Head of caudate nucleus (tissue), 42 donors: Measurements from ENCODE around the gene COG5.
"Not testable (repeated sequence)": the region's sequence is repeated elsewhere in the genome, so short reads cannot be mapped to it uniquely, and the experiment has no call there.

Experiments
- DNase-seq, 42 donors: peaks; one replicate each; pipeline versions ENCODE4 v3.0.0 to v3.0.0-alpha.2; 2020 to 2021; ENCODE audit warnings: mixed read lengths in 7 of 42
- intact Hi-C: fragments of 100-400 bp; cut with DNase I; formaldehyde crosslinking; loops from one replicate; pipeline ENCODE4 v1.15.0; 2022

COG5 gene

GRCh38 chr7:107581387-107582013 lies 17.8 kb upstream of the COG5 start:
- intact Hi-C loops, result loop anchor here (10.0 kb wide), 1 partner anchor 143 kb away; no protein-coding TSS in a partner anchor
- DNase-seq, result no peak

- no peak for DNase-seq
- intact Hi-C loops, result loop anchor here (10.0 kb wide), 1 partner anchor 144 kb away; no protein-coding TSS in a partner anchor
Measured at GRCh38 chr7:107580716-107581383, 17.1 kb upstream of the COG5 start.

GRCh38 chr7:107579885-107580715 lies 16.4 kb upstream of the COG5 start, which contains the start of gene BCAP29:
Gene BCAP29 (plus strand): TSS chr7:107580246. CDS start chr7:107580773, 527 bp downstream.
- DNase-seq, result peak; percentile 14 to 84 (median 70)
- intact Hi-C loops, result loop anchor here (10.0 kb wide), 1 partner anchor 145 kb away; no protein-coding TSS in a partner anchor

- intact Hi-C loops, result no loop called here
- DNase-seq, result no peak
Measured at GRCh38 chr7:107579554-107579884, 15.8 kb upstream of the COG5 start.

GRCh38 chr7:107573537-107573936 lies 9.8 kb upstream of the COG5 start:
- intact Hi-C loops, result no loop called here
- DNase-seq, result no peak

- no peak for DNase-seq
- intact Hi-C loops, result no loop called here
Measured at GRCh38 chr7:107570298-107570697, 6.6 kb upstream of the COG5 start.

GRCh38 chr7:107564553-107565298 lies 1.0 kb upstream of the COG5 start:
- intact Hi-C loops, result no loop called here
- DNase-seq, result no peak

- intact Hi-C loops, result no loop called here
- peak in 4 of 42 donors; percentile 10 to 29 (median 14) for DNase-seq
Measured at GRCh38 chr7:107563081-107563774, 492 bp downstream of the COG5 start.

GRCh38 chr7:107560898-107561516 lies 2.7 kb downstream of the COG5 start:
- intact Hi-C loops, result no loop called here
- DNase-seq, result no peak

GRCh38 chr7:107559864-107560263 lies 3.9 kb downstream of the COG5 start:
- no peak for DNase-seq
- intact Hi-C loops, result no loop called here

GRCh38 chr7:107555893-107556292 lies 7.8 kb downstream of the COG5 start:
- intact Hi-C loops, result no loop called here
- no peak for DNase-seq

GRCh38 chr7:107551936-107552335 lies 11.8 kb downstream of the COG5 start:
- DNase-seq, result no peak
- intact Hi-C loops, result no loop called here

GRCh38 chr7:107544848-107545591 lies 18.7 kb downstream of the COG5 start:
- no peak for DNase-seq
- intact Hi-C loops, result no loop called here

GRCh38 chr7:107543338-107543993 lies 20.3 kb downstream of the COG5 start:
- no peak for DNase-seq
- intact Hi-C loops, result no loop called here

GRCh38 chr7:107538001-107538400 lies 25.7 kb downstream of the COG5 start:
- DNase-seq, result no peak
- intact Hi-C loops, result no loop called here

GRCh38 chr7:107537228-107537627 lies 26.5 kb downstream of the COG5 start:
- DNase-seq, intact Hi-C loops: not testable (repeated sequence)

- no peak for DNase-seq
- intact Hi-C loops, result no loop called here
Measured at GRCh38 chr7:107534139-107534538, 29.6 kb downstream of the COG5 start.
